Stimulated activated CD4-positive, alpha-beta T cell treated with anti-CD3 and anti-CD28 coated beads, Interleukin-4, amount 100 ng/mL, for 1 hour (primary cell): ENCODE results near the gene JRKL.

Source experiments
- DNase-seq: peaks from one replicate; pipeline ENCODE4 v3.0.0-alpha.2; 2020

The JRKL gene

DNA sequence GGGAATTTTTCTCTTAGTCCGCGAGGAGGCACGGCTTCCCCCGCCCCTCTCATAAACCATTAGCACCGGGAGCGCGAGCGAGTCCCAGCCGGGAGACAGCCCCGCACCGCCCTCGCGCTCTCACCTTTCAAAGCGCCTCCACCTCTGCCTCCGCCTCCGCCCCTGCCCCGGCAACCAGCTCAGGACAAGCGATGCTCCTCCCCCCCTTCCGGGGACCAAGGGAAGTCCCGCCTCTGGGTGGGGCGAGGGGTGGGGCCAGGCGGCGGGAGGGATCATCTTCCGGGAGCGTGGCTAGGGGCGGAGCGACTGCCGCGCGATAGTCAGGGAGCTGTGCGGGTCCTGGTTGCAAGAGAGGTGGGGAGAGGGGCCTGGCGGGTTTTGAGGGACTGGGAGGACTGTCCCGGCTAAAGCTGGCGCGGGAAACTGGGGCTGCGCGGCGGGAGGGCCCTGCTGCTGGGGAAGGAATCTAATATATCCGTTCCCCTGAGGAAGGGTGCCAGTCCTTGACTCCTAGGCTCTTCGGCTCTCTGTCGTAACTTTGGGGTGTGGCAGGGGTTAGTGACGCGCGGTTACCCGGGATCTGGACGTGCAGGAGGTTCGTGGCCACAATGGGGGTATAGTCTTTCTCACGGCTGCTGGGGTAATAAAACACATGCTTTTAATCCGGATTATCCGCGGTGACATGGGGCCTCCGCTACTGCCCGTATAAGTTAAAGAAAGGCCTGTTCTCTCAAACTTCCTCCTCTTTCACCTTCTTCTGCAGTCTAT, at the start of gene JRKL, which contains the start of gene CCDC82:
JRKL (plus strand) TSS at position 294 of the 768 bp plus-strand sequence. CDS start 637 bp downstream, outside the sequence.
CCDC82 (minus strand) TSS at position 193 of the 768 bp plus-strand sequence. CDS start 5,165 bp downstream, outside the sequence.
- peak; percentile 99 for DNase-seq

DNA sequence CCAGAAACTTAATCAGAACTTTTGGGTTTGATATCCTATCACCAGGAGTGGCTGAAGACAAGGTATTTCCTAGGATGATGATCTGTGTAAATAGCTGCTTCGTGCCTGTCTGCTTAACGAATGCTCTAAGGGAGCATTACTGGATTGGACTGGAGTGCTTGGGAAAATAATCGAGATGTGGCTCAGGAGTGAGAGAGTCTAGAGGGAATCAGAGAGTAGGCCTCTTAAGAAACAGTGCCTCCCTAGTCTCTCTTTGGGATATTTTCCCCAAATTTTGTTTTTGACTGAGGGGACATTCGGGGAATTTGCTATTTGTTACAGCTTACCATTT, 49.3 kb upstream of the JRKL start:
- no peak for DNase-seq

DNA sequence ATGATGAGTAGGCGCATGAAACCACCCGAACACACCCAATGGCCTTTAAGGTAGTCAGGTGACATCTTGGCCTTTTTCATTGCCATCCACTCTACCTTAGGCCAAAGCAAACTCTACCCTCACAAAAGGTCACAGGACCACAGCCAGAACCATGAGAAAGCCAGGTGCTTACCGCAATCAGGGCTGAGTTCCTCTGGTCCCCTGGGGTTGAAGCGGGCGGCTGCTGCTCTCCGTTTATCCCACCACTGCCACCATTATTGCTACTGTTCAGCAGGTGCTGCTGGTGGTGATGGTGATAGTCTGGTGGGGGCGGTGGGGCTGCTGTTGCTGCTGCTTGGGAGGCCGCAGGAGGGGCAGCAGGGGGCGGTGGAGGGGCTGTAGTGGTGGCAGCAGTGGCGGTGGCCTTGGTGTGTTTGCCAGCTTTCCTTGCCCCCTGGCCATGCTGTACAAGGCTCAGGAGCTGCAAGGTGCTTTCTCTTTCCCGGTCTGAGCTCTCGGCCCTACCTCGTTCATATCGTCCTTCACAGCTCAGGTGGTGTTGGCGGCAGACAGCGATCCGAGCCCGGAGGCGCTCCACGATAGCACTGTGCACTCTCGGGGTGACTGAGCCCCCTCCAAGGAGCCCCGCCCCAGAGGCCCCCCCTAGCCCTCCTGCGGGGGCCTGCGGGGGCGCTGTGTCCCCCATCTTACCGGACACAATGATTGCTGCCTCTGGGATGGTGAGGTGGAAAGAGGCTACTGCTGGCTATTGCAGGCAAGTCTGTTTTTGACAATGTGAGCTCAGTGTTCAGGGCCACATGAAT, 48.4 kb upstream of the JRKL start:
- DNase-seq, result peak; percentile 60

DNA sequence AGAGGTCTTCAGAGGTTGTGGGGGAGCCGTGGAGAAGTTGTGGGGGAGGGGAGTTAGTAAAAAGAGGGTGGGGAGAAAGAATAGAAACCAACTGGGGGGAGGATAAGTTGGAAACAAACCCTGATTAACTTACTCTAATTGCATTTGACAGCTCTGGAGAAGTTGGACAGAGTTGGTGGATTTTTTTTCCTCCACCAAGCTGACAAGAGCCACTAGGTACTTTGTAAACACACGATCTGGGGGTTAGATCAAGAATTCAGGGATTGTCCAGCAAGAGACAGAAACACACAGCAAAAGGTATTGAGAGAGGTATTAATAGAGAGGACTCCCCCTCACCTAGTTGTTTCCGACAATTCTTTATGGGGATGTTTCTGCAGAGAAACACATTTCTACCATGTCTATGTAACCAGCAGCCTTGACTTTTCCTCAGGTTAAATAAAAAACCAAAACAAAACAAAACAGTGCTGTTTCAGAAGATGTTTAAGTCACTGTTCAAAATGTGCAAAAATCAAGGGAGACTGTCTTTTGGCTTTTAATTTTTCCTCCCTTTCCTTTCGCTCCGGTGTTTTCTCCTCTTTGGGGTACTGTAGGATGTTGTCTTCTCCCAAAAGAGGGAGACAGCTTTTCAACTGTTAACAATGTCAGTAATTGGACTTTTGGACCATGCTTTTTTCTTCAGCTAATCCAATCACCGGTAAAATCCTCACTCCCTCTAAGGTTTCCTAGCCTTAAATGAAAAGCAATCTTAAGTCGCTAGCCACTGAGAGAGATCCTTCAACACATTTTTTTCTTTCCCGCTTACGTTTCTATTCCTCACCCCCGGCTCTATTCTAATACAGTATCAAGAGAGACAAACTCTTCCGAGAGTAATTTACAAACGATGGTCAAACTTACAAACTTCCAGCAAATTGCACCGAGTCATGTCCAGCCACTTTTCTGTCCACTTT, 47.5 kb upstream of the JRKL start:
- no peak for DNase-seq

DNA sequence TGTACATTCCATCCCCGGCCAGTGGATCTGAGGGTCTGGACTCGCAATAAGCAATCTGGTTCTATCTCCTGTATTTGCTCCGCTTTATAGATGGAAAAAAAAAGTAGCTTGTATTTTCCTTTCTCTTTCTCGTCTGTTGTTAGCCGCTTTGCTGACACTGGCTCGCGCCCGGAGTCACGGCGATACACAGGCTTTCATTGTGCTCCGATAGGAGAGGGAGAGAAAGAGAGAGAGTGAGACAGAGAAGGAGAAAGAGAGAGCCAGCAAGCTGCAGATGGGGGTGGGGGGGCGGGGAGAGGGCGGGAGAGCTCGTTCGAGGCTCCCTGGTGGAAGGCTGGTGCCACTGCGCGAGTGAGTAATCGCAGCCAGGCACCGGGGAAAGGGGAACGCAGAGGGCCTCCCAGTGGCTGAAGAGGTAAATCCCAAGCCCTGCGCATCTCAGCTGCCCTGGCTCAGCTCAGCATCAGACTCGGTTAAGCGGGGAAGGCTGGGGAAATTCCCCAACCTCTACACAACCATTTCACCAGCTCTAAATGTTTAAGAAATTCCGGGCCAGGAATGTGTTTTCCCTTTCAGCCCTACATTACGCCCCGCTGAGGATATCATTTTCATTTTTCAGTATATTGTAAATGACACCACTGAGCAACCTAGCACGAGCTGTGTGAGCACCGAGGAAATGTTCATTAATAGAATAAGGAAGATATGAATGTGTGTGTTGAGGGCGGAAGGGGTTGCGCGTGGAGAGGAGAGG, 46.7 kb upstream of the JRKL start, which contains the start of gene MAML2:
MAML2 (minus strand) TSS at position 235 of the 751 bp plus-strand sequence. CDS start 1,300 bp downstream, outside the sequence.
- DNase-seq, result peak; percentile 87

DNA sequence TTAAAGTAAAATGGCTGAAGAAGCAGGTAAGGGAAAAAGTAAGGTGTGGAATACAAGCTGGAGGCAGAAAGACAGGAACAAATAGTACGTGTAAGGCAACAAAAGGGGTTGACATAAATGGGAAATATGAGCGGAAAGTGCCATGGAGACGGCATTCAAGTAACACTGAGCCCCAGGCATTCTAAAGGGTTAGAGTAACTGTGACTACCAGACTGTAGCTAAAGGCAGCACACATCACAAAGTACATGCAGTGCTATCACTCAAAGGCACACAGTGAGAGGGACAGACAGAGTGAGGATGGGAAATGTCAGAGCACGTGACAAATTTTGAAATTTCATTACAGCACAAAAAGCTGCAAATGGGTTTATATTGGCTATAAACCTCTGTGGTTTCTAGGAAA, 33.0 kb upstream of the JRKL start:
- DNase-seq, result no peak

DNA sequence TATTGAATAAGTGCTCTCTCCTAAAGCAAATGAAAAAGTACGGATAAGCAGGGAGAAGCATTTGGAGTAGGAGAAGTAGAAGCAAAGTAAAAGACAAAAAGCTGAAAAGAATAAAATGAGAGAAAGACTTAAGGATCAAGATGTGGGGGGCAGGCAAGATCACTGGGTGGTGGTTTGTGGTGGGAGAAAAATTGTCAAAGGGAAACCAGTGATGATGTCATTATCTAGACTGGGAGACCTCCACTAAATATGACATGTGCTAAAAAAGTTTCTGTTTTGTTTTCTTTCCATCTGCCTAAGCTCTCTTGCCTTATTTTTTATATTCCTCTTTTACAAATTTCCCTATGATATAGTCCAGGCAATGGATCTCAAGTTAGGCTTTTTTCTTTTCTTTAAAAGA, 32.0 kb upstream of the JRKL start:
- DNase-seq, result no peak

DNA sequence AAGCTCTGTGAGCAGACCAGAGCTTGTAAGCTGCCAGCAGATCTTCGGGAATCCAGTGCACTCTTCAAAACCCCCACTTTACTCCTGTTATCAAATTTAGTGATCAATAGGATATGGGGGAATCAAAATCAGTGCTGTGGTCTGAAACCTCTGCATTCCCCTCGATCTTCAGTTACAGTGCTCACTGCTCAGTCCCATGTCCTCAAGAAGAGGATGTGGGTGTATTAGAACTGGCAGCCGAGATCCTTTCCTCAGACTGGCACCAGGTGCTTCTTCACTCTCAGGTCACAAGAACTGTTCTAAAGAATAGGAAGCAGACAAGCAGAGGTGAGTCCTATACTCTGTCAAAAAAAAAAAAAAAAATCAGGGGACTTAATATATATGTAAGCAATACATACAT, 31.5 kb upstream of the JRKL start:
- no peak for DNase-seq

DNA sequence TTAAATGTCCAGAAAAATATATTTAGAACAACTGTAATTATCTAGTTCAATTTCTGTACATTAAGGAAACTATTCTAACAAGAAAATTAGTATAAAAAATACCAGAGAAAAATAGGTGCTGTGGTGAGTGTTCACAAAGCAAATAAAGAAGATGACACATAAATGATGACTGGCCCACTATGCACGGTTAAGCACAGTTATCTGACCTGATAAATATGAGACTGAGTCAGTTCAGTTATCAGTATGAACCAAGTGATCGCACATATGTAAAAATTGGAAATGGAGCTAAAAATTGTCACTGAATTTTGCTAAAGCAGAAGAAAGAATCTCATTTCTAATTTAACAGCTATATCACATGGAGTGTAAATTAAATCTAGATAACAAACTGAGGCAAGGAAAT, 28.0 kb upstream of the JRKL start:
- no peak for DNase-seq

DNA sequence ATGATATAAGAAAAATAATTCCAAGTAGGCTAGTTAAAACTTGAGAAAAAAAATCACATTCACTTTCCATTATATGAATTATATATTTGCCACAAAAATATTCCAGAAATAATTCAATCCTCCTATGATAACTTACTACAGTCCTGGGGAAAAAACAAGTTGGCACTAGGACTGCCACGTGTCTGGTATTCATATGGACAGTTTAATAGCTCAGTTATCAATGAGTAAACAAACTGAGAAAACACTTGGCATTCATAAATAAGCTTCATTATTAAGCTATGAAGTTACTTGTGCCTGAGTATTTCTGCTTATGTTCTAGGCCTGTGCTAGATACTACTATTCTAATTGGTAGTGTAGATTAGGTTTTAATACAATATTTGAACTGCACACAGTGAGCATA, 24.3 kb upstream of the JRKL start:
- no peak for DNase-seq

DNA sequence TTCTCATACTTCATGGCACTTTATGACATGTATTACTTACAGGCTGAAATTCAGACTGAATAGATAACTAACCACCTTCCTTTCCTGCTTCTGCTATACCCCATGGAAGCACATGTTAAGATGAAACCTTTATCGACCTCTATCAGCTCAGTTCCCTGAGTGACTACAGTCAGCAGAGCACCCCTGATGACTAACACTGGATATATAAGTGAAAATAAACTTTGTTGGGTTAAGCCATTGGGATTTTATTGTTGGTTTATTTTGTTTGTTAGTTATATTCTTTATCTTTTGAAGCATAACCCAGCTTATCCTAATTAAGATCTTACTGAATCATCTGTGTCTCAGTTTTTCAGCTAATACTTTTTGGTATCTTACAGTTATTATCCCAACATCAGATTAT, 23.8 kb upstream of the JRKL start:
- DNase-seq, result no peak

DNA sequence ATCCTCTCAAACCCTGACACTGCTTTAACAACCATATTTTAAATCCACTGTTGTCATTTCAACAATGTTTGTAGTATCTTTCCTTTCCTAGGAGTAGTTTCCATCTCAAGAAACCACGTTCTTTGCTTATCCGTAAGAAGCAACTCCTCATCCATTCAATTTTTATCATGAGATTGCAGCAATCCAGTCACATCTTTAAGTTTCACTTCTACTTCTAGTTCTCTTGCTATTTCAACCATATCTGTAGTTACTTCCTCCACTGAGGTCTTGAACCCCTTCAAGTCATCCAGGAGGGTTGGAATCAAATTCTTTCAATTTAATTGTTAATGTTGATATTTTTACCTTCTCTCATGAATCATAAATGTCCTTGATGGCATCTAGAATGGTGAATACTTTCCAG, 22.5 kb upstream of the JRKL start:
- no peak for DNase-seq

DNA sequence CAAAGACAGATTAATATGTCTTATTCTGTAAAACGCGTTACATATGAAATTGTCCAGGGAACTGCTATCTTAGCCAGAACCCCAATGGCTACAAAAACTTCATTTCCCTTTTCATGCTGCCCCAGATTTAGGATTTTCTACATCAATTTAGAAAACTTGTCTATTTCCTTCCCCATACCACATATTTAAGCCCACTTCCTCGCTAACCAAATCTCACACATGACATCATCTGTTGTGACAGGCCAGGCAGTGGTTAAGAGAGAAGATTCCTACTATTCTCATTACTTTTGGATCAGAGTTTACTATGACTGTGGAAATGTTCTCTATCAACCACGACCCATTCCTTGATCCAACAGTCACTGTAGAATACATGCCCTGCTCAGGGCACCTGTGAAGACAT, 16.0 kb upstream of the JRKL start:
- DNase-seq, result no peak

DNA sequence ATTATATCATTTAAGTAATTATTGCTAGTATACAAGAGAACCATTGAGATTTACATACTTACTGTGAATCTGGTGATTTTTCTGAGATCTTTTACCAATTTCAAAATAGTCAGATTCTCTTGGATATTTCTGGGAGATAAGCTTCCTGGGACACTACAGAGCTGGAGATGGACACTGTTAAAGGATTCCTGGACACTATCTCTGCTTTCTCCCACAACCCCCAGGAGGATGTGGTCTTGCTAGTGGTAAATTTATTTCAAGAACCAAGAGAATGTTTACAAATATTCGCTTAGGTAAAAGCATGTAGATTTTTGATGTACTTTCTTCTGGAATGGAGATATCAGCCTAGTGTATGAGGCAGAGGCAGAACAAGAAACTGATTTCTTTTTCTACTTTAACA, 13.0 kb upstream of the JRKL start:
- no peak for DNase-seq

DNA sequence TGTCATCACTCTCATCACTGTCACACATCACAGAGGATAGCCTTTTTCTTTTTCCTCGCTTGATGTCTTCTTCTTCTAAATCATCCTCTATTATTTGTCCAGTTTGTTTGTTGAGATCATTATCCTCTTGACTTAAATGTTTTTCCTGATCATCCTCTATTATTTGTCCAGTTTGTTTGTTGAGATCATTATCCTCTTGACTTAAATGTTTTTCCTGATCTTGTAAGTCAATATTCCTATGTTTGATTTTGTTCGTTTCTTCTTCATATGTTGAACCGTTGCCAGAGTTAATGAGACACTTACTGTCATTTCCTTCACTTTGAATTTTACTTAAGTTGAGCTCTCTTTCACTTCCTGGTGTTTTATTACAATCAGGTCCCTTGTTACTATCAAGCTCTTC, 5.7 kb upstream of the JRKL start:
- no peak for DNase-seq

DNA sequence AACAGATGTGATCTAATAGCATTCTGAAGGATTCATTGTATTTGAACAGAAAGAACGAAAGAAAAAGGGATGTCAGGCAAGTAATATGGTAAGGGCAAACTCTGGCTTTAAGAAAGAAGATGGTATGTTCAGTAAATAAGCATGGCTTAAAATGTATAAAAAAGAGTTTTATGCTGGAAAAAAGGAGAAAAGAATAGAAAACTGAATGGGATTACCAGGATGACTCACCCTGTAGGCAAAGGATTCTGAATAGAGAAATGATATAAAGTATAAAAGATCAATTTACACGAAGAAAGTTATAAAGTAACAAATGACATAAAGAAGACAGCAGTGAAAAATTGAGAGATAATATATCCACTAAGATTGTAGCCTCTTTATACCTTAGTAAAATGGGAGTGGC, 4.6 kb upstream of the JRKL start:
- DNase-seq, result no peak

DNA sequence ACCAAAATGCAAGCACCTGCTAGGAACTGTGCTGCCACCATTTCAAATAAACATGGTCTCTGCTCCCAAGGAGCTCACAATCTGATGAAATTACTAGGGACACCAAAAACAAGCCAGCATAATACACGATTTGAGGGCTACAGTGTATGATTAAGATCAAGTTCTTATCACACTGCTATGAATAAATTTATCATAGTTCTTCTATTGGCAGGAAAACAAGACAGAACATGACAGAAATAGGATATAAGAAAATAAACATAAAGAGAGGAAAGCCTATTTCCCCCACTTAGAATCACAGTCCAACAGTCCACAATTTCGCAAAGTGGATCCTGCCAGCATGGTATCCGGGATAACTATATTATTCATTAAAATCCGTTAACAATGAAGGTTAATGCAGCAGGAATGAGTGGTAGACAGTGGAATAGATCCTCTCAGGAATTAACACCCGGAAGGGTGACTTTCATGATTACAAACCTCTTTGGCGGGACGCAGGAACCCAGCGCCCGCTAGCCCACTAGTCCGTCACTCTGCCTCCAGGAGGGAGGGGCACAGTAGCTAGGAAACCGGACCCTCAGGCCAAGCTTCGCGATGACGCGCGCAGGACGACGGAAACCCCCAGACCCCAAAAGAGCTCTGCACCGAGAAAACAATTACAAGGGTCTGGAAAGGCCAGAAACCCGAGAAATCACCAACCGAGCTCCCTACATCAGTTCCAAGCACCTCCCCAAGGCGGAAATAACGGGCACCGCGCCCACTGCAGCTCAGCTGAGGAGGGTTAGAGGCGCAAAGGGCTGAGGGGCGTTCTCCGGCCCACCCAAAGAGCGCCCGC, 708 bp upstream of the JRKL start:
- no peak for DNase-seq

DNA sequence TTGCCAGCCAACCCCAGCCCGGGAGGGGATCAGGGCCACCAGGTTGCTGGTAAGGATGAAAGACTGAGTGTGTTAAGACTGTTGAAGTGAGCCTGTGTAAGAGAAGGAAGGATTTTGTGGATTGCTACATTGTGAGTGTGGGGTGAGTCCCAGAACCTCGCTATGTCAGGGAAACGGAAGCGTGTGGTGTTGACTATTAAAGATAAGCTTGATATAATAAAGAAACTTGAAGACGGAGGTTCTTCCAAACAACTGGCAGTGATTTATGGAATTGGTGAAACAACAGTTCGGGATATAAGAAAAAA, 627 bp downstream of the JRKL start:
- DNase-seq, result no peak

DNA sequence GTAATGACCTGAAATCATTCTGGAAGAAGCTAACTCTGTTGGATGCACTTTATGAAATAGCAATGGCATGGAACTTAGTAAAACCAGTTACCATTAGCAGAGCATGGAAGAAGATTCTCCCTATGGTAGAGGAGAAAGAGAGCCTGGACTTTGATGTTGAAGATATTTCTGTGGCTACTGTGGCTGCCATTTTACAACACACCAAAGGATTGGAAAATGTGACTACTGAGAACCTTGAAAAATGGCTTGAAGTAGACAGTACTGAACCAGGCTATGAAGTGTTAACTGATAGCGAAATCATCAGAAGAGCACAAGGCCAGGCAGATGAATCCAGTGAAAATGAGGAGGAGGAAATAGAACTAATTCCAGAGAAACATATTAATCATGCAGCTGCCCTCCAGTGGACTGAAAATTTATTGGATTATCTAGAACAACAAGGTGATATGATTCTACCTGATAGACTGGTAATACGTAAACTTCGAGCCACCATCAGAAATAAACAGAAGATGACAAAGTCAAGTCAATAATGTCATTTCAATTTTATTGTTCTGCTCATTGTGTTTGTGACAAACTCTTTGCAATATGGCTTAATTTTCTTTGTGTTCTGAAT, 2.0 kb downstream of the JRKL start:
- no peak for DNase-seq

DNA sequence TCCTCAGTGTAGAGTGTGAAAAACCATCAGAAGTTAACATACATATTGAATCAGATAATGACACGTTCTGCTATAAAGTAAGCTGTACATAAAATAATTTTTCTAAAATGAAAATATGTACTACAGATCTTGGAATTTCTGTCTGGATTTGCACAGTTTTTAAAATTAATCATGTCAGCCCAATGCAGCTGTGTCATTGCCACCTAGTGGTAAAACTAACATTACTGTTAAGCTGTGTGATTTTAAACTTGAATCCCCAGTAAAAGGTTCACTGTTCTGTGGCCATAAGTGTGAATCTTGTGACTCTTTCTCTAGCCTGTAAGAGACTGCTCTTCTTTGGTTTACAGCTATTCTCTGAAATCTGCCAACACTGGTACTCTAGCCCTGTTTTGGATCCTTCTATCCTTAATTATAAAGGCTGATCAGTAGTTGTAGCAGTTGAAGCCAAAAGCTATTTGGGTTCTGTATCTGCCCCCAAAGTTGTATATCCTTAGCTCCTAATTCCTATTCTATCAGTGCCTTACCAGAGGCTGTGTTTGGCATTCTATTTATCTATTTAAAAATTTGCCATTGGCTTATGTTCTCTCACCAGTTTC, 4.0 kb downstream of the JRKL start:
- DNase-seq, result no peak

DNA sequence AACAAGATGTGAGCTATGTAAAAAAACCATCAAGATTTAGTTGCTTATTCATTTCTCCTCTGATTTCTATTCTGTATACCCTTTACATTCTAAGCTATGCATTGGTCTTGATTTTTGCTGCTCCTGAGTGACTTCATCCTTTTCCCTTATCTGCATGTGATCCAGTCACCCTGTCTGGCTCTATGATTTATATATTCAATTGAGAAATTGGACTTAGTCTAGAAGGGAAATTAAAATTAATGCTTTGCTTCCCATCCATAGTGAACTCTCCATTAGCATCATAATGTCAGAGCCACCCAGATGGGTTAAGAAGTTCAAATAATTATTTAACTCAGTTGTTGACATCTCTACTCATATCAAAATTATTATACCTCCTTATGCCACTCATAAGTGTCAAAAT, 5.0 kb downstream of the JRKL start:
- DNase-seq, result no peak
